MM.1S (cell line): Measurements from ENCODE around the gene SLC38A1.

Source experiments
- CTCF ChIP-seq: fragments of 300-600 bp; sonication (generic); IDR thresholded peaks from 2 replicates; pipeline ENCODE4 v1.5.1; 2016; ENCODE audit warnings: antibody characterized with exemption, low read length, mixed read lengths
- EZH2 ChIP-seq: fragments of 300-600 bp; sonication (generic); optimal IDR thresholded peaks from 2 replicates; pipeline ENCODE3; 2017; ENCODE audit warnings: low read depth, mild to moderate bottlenecking, antibody characterized with exemption, low read length, mixed read lengths
- EZH2phosphoT487 ChIP-seq: fragments of 300-600 bp; sonication (generic); IDR thresholded peaks from 2 replicates; pipeline ENCODE4 v1.6.1; 2018; ENCODE audit warnings: antibody characterized with exemption, low read length

- no peak for TF ChIP-seq CTCF
- no peak for TF ChIP-seq EZH2
- TF ChIP-seq EZH2phosphoT487, result no peak
These were observed 7.9 kb upstream of the SLC38A1 start for GRCh38 chr12:46276756-46277155.
